GM19193 (cell line): ENCODE results near the gene ITPK1.

Experiments used
- POLR2A ChIP-seq: IDR thresholded peaks from 4 replicates; pipeline ENCODE4 v1.6.1; 2011; ENCODE audit not compliant: insufficient read depth, insufficient read length; ENCODE audit errors: extremely low read depth

ITPK1 gene

DNA sequence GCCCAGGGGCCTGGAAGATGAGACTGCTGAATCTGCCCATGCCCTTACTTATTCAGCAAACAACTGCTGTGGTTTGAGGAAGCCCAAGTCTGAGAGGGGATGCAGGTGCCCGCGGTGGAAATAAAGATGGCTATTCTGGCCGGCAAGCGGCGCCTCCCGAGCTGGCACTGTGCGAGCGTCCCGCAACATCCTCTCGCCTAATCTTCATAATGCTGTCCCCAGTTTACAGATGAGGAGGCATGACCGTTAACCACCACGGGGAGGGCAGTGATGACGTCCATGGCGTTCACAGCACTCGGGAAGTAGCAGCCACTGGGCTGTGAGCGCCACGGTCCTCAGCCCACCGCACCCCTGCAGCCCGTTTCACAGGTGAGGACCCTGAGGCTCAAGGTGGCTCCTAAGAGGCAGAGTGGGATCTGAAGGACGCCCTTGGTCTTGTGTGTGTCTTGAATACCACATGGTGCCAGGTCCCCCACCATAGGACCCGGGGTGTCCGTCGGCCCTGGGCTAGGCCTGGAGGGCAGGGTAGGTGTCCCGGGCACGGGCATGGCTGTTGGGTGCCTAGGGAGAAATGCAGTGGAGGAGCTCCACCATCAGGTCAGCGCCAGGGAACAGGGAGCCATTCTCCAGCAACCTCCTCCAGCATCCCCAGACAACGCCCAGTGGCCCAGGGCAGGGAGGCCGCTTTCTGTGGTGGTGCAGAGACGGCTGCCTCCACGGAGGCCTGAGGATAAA is 172.6 kb downstream of the ITPK1 start:
- no peak for TF ChIP-seq POLR2A

DNA sequence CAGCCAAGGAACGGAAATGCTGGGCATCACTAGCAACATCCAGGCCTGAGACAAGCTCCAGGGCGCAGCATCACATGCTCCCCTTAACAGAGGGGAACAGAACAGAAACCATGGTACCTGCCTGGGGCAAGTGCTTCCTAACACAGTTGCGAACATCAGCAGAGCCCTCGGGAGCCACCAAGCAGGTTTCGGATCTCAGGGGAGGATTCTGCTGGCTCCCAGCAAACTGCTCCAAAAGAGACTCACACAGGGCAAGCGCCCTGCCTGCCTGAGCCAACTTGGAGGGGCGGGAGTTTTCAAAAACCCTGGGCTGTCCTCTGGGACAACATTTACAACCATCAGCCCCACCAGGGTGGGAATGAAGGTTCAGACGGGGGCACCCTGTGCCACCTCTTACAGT is 173.1 kb downstream of the ITPK1 start:
- no peak for TF ChIP-seq POLR2A

DNA sequence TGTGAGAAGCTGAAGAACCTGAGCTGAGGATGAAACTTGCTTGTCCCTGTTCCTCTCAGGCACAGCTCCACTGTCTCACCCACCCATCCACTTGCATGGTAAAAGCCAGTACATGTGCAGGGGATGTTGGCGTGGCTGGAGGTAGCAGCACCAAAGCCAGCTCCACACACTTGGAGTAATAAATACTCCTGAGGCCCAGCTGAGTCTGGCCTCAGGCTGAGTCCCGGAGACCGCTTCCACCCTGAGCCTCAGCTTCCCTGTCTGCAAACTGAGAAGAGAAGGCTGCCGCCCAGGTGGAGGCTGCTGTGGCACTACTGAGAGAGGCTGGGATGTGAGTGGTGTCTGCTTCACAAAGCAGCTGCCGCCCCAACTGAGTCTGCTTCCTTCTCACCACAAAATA is 173.6 kb downstream of the ITPK1 start:
- no peak for TF ChIP-seq POLR2A

DNA sequence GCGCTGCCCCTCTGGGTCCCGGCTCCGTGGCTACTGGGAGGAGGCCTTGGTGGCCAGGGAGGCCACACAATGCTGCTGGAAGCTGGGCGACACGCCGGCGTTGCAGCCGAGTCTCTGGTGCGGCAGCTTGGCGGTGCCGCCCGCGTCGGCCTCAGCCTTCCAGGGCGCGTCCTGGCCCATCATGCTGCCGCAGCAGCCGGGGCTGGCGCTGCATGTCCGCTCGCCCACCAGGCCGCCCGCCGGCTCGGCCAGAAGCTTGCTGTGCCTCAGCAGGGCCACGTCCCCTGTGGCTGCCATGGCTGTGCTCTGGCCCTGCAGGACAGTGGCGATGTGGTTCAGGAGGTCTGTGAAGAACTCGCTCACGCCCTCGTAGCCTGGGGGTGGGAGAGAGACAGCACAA is 174.2 kb downstream of the ITPK1 start:
- TF ChIP-seq POLR2A: no peak

DNA sequence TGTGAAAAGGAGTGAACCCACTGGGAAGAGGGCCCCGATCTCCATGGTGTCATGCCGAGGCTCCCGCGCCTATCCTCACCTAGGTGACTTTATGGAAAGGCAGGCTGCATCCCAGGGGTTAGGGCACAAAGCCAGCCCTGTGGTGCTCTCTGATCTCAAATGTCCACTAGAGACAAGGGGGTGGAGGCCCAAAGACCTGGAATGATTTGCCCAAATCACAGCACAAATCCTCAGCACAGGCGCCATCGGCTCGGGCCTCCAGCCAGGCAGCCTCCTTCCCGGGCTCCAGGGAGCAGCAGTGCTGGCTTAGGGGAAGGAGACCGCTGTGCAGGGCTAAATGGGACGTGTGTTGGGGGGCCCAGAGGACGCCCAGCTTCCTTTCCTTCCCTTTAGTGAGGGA is 175.2 kb downstream of the ITPK1 start:
- TF ChIP-seq POLR2A: no peak

DNA sequence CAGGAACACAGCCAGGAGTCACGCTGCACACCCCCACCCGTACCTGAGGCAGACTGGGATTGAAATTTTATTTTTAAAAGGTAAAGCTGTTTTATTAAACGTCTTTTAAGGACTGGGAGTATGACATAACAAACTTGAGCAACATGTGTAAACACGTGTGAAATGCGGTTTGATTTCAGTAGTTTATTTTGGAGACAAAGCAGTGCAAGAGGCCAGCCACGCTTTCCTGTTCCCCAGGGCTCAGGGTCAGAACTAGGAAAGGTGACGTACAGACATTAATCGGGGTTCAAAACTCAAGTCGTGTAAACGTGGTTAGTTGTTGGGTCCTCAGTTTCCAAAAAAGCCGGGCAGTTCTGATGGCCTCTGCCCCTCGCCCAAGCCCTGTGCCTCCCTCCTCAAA is 176.0 kb downstream of the ITPK1 start:
- TF ChIP-seq POLR2A: no peak

DNA sequence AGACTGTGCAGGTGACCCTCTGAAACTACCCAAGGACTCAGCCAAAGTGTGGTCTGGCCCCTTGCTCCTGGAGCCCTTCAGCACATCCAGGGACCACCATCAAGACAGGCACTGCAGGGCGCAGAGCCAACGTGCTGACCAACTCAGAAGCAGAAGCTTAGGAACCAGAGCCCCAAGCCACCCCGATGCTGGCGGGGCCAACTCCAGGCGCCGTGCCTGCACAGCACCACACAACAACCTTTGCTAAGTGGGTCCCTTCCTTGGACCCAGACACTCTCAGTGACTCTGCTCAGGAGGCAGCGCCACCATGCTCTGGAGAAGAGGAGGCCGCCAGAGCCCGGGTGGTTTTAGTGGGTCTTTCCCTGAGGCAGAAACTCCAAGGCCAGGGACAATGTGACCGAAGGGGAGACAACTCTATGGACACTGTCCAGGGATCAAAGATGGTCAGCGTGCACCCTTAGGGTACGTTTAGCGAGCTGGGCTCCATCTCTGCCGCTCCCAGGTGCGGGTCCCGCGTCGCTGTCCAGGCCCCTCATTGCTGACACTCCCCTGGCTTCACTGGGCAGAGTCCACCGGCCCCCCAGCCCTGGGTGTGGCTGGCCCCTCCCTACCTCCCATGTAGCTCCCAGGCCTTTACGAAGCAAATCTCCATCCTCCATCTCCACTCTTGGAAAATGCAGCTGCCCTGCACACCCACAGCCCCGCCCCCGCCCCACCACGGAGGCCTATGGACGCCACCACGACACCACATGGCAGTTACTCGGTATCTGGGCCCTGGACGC is 176.6 kb downstream of the ITPK1 start:
- TF ChIP-seq POLR2A: no peak

DNA sequence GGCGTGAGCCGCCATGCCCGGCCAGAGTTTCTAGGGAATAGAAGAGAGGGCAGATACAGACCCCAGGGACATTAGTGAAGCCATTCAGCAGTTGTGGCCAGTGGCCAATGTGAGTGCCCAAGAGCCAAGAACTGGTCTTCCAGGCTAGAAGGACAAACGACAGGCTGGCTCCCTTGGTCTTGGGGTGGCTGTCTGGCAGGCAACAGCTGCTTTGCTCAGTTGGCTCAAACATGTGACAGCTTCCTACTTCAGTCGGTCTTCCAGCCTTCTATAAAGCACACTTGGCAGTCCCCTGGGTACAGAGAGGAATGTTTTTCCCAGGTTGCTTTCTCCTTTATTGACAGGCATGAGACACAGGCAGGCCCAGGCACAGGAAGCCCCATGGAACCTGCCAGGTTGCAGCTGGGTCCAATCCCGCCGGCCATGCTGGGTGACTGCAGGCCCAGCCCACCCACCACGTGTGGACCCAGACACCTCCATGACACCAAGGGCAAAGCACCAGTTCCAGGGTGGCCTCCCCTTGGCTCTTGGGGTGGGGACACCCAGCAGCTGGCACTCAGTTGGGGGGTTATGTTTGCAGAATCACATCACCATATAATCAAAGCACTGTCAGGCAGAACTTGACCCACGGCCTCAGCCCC is 177.4 kb downstream of the ITPK1 start:
- no peak for TF ChIP-seq POLR2A

DNA sequence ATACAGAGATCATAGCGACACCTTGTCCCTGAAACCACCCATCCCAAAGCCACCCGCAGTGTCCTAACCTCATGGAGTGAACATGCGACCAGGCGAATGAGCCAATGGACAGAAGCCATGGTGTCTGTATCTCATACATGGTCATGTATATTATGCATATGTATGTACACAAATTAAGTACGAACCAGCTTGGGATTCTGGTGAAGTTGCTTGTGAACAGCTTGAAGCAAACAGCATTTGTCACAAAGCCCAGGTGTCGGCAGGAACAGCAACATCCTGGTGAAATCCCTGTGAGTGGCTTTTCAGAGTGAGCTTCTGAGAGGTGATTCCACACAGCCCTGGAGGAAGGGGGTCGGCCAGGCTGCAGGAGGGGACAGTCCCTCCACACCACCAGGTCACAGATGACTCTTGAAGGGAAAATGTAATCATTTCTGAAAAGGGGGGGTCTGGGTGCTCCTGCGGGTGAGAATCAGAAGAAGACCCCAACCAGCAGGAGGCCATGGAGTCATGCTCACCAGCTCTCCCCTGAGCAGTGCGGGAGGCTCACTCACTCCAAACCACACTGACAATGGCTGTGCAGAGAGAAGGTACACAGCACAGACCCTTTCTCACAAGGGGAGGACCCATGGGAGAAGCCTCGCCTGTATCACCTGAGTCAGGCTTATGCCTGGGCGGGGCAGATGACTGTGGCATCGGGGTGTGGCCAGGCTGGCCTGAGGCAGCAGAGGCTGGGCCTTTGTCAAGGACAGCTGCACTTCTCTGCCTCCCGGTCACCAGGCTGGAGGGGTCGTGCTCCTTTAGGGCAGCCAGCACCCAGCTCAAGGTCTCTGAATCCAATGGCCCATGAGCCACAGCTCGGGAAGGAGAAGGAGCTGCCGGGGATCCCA is 178.4 kb downstream of the ITPK1 start:
- TF ChIP-seq POLR2A: no peak

DNA sequence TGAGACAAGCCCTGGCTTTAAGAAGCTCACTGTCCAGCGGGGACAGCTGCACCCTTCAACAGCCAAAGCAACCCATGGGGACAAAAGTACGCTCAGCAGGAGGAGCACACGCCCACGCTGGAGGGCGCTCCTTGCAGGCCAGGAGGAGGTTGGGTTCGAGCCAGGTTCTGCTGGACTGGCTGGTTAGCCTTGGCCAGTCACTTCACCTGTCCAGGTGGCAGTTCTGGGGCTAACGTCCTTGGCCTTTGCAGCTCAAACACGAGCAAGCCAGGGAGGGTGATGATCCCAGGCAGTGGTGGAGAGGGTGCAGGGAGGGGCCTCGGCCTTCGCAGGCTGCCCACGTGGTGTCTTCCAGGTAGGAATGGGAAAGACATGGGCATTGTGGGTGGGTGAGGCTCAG is 179.6 kb downstream of the ITPK1 start:
- no peak for TF ChIP-seq POLR2A

DNA sequence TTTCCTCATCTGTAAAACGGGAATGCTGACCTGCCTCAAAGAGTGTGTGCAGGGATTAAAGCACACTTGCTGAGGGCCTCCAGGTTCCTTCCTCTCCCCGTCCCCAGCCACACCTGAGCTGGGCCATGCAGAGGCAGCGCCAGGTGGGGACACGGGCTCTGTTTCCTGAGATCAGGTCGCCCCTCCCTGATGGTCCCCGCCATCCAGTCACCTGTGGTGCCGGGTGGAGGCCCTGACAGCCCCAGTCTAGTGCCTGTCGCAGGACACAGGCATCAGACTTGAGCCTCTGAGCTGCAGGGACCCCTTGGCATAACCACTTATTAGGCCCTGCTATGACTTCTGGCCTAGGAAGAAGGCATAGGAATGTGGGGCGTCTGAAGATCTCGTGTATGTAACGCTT is 180.3 kb downstream of the ITPK1 start:
- TF ChIP-seq POLR2A: no peak

DNA sequence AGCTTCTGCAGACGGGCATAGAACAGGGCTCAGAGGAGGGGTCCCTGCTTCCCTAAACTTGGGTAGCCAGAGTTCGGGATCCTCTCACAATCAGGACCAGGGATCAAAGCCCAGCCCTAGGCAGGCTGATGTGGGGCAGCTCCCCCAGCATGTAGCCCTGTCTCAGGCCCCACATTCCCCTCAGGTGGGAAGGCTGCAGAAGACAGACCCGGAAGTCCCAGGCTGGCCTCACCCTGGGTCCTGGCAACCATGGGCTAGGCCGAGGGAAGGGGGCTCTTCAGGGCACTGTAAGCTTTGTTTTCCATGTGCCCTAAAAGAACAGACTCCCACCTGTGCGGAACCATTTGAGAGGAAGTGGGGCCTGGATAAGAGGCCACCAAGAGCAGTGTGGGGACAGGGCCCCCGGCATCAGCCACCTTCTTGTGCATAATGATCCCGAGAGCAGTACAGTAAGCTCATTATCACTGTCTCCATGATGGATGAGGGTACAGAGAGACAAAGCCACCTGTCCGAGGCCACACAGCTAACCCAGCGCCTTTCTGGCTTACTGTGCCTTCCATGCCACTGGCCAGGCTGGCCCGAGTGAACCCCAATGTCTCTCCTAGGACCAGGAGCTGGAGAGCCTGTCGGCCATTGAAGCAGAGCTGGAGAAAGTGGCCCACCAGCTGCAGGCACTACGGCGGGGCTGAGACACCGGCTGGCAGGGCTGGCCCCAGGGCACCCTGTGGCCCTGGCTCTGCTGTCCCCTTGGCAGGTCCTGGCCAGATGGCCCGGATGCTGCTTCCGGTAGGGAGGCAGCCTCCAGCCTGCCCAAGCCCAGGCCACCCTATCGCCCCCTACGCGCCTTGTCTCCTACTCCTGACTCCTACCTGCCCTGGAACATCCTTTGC is 181.3 kb downstream of the ITPK1 start:
- no peak for TF ChIP-seq POLR2A

DNA sequence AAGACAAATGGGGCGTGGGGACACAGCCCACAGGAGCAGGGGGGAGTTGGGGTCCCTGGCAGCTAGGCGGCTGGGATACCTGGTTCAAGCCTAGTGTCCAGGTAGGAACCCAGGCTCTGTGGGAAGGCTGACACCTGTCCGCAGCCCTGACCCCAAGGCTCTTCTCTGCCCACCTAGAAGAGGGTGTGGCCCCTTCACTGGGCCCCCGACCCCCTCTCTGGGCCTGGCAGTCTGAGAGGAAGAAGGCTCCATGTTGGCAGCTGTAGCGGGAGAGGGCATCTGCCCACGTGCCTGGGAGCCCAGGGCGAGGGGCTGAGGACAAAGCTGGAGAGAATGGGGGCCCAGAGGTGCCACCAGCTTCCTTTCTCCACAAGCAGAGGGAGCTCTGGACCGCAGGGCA is 182.2 kb downstream of the ITPK1 start:
- TF ChIP-seq POLR2A: no peak
